Measurements from ENCODE around the gene CALHM3.
"Not testable (repeated sequence)": the region's sequence is repeated elsewhere in the genome, so short reads cannot be mapped to it uniquely, and the experiment has no call there.

The CALHM3 gene

GRCh38 chr10:103507235-103508191, 28.5 kb upstream of the CALHM3 start:
- TF ChIP-seq, protein P1, sequence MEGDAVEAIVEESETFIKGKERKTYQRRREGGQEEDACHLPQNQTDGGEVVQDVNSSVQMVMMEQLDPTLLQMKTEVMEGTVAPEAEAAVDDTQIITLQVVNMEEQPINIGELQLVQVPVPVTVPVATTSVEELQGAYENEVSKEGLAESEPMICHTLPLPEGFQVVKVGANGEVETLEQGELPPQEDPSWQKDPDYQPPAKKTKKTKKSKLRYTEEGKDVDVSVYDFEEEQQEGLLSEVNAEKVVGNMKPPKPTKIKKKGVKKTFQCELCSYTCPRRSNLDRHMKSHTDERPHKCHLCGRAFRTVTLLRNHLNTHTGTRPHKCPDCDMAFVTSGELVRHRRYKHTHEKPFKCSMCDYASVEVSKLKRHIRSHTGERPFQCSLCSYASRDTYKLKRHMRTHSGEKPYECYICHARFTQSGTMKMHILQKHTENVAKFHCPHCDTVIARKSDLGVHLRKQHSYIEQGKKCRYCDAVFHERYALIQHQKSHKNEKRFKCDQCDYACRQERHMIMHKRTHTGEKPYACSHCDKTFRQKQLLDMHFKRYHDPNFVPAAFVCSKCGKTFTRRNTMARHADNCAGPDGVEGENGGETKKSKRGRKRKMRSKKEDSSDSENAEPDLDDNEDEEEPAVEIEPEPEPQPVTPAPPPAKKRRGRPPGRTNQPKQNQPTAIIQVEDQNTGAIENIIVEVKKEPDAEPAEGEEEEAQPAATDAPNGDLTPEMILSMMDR (conservative IDR thresholded peaks at IDR 0.05; ENCODE audit: low read length), result no peak
- DNase-seq (ENCODE audit: low read depth), result no peak
- no peak overlapping the region for H3K4me3 ChIP-seq (ENCODE audit: low read length)

DNA sequence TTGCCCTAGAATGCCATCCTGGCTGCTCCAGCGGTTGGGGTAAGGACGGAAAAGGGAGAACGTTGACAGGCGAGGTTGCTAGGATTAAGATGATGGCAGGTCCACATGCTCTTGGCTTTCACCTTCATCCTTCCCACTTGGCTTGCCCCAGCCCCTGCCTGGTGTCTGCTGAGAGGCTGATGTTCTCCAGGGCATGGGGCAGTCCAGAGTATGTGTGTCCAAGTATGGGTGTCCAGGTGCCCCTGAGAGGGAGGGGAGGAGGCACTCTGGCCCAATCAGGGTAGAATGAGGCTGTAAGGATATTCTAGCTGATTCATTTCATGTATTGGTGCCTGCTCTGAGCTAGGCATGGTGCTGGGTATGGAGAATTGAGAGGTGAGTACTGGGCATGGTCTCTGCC, 27.0 kb upstream of the CALHM3 start:
- TF ChIP-seq, protein P1 (conservative IDR thresholded peaks at IDR 0.05; ENCODE audit: low read length), result no peak
- no peak for DNase-seq (ENCODE audit: low read depth)
- H3K4me3 ChIP-seq (ENCODE audit: low read length), result no peak overlapping the region

GRCh38 chr10:103504181-103504783, 25.2 kb upstream of the CALHM3 start:
- TF ChIP-seq, protein P1 (conservative IDR thresholded peaks at IDR 0.05; ENCODE audit: low read length), result no peak
- DNase-seq (ENCODE audit: low read depth), result peak; percentile 47
- no peak overlapping the region for H3K4me3 ChIP-seq (ENCODE audit: low read length)

- not testable (repeated sequence) for DNase-seq (ENCODE audit: low read depth)
Measured at GRCh38 chr10:103503777-103504176, 24.7 kb upstream of the CALHM3 start.

DNA sequence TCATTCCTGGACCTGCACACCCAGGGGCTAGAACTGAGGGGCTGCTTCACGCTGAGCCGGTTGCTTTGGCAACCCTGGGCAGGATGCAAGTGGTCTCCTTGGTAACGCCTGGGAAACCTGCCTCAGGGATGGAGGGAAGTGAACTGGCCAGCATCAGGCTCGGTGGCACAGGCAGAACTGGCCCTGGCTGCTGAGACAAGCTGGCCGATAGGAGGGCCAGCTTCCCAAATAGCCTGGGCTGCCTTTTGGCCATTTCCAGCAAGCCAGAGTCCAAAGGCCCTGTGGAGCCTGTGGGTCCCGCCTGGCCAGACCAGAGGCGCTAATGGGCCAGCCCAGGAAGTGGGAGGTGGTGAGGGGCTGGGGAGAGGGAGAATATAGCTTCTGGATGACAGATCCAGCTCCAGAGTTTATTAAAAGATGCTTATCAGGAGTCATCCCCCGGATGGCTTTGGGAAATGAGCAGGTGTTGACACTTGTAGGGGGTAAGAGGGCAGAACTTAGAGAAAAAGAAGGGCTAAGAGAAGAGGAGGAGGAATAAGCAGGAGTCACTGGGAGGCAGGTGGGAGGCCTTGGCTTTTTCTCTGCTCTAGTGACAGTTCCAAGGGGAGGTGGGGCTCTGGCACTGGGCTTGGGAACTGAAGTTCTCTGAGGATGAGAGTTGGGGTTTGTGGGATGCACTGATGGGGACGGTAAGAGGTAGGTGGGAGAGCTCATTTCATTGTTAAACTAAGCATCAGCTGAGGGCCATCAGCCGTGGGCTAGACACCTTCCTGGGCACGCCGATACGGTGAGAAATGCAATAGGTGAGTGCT, 24.0 kb upstream of the CALHM3 start:
- DNase-seq (ENCODE audit: low read depth), result no peak
- H3K4me3 ChIP-seq (ENCODE audit: low read length), result no peak overlapping the region
- TF ChIP-seq, protein P1 (conservative IDR thresholded peaks at IDR 0.05; ENCODE audit: low read length), result no peak

More at GRCh38 chr10:103503777-103504176, 24.7 kb upstream of the CALHM3 start:
- H3K4me3 ChIP-seq (ENCODE audit: low read length), result not testable (repeated sequence)

GRCh38 chr10:103501186-103501585, 22.1 kb upstream of the CALHM3 start:
- no peak overlapping the region for H3K4me3 ChIP-seq (ENCODE audit: low read length)
- no peak for DNase-seq (ENCODE audit: low read depth)
- TF ChIP-seq, protein P1 (conservative IDR thresholded peaks at IDR 0.05; ENCODE audit: low read length), result no peak

DNA sequence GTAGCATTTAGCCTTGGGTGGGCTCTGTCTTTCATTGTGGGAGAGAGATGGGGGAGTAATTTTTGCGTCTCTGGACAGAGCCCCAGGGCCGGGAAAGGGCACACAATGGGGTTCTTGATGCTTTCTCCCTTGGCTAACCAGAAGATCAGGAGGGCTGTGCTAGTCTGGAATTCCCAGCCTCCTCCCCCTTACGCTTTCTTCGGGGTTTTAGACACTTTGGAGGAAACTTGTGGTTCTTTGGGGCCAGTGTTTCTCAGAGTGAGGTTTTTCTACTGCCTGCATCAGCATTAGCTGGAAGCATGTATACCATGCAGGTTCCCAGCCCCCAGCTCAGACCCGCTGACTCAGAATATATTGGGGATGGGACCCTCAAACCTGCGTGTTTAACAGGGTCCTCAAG, 21.4 kb upstream of the CALHM3 start:
- TF ChIP-seq, protein P1 (conservative IDR thresholded peaks at IDR 0.05; ENCODE audit: low read length), result no peak
- H3K4me3 ChIP-seq (ENCODE audit: low read length), result no peak overlapping the region
- no peak for DNase-seq (ENCODE audit: low read depth)
